ENCODE data around the gene WWOX. TPM values are rescaled to one million over a fixed set of nuclear protein-coding genes. Genes with fewer than 3 reads are reported as not detected.

WWOX gene
- total RNA-seq, 4 donors from 2014 or later, result 21.4 to 55.6 (median 33.2) TPM

- no peak for TF ChIP-seq CTCF (IDR thresholded peaks at IDR 0.05)
- no peak for ATAC-seq (ENCODE audit: low FRiP score)
Observed at GRCh38 chr16:78866521-78866920, 767.1 kb downstream of the WWOX start.

GRCh38 chr16:78869492-78869891, 770.0 kb downstream of the WWOX start:
- ATAC-seq (ENCODE audit: low FRiP score) (no peak), DNase-seq (ENCODE audit: low spot score) (no peak)
- TF ChIP-seq CTCF (IDR thresholded peaks at IDR 0.05), result no peak

More at GRCh38 chr16:78866521-78866920, 767.1 kb downstream of the WWOX start:
- DNase-seq (ENCODE audit: low spot score), result no peak

GRCh38 chr16:78871241-78871640, 771.8 kb downstream of the WWOX start:
- no peak for TF ChIP-seq CTCF (IDR thresholded peaks at IDR 0.05)
- DNase-seq (ENCODE audit: low spot score) (no peak), ATAC-seq (ENCODE audit: low FRiP score) (no peak)

GRCh38 chr16:78876671-78877070, 777.2 kb downstream of the WWOX start:
- no peak for TF ChIP-seq CTCF (IDR thresholded peaks at IDR 0.05)
- no peak for DNase-seq (ENCODE audit: low spot score)
- ATAC-seq (ENCODE audit: low FRiP score), result no peak

- no peak for DNase-seq (ENCODE audit: low spot score)
- no peak for ATAC-seq (ENCODE audit: low FRiP score)
- TF ChIP-seq CTCF (IDR thresholded peaks at IDR 0.05), result no peak
Observed at GRCh38 chr16:78877114-78877655, 777.7 kb downstream of the WWOX start.

GRCh38 chr16:78878570-78878969, 779.1 kb downstream of the WWOX start:
- ATAC-seq (ENCODE audit: low FRiP score), result no peak
- TF ChIP-seq CTCF (IDR thresholded peaks at IDR 0.05), result no peak
- DNase-seq (ENCODE audit: low spot score), result no peak

- ATAC-seq (ENCODE audit: low FRiP score), result no peak
- no peak for DNase-seq (ENCODE audit: low spot score)
Observed at GRCh38 chr16:78879011-78879410, 779.6 kb downstream of the WWOX start.

More at GRCh38 chr16:78879011-78879410, 779.6 kb downstream of the WWOX start:
- no peak for TF ChIP-seq CTCF (IDR thresholded peaks at IDR 0.05)
